ENCODE data around the gene WNT7B.

WNT7B gene

GRCh38 chr22:45928726-45929368 lies 48.1 kb downstream of the WNT7B start:
- DNase-seq (ENCODE audit: low read depth in 3 of 3) = no peak

GRCh38 chr22:45927059-45927458 lies 49.9 kb downstream of the WNT7B start:
- no peak for DNase-seq (ENCODE audit: low read depth in 3 of 3)

- DNase-seq (ENCODE audit: low read depth in 3 of 3) = no peak
Observed at GRCh38 chr22:45926433-45926832, 50.5 kb downstream of the WNT7B start.

DNA sequence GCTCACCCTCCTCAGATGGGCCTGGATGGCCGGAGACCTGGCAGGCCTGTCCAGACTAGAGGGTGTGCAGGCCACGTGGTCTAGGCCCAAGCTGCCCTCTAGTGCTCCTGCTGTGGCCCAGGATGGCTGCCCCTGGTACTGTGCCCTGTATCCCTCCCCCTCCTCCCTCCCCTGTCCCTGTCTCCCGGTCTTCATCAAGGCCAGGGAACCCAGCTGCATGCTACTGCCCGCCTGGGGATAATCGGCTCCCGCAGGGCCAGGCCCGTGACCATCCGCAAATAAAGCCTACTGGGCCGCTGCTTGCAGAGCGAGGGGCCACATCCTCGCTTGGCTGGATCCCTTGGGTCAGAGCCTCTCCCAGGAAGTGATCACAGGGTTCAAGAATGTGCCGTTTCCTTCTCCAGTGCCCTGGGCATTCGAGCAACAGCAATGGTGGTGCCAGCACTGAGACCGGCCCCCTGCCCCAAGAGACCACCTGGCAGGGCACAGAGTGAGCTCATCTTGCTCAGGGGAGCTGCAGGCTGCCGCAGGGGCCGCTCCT lies 51.1 kb downstream of the WNT7B start:
- DNase-seq (ENCODE audit: low read depth in 3 of 3) = no peak

DNA sequence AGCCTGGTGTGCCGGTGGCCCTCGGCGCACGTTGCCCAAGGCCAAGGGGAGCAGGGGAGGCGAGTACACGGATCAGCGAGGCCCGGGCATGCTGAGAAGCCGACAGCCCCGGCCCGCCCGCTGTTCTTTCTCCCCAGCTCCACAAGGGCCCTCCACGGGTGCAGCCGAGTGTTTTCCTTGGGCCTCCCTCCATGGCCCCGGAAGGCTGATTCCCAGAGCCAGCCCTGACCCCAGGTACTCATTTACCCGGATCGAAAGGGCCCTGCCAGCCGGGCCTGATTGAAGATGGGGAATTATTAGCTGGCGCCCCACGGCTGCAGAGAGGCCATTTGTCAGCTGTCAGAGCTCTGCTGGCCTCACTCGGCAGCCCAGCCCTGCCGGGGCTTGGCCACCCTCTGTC lies 53.1 kb downstream of the WNT7B start:
- no peak for DNase-seq (ENCODE audit: low read depth in 3 of 3)

GRCh38 chr22:45923212-45923611 lies 53.8 kb downstream of the WNT7B start:
- DNase-seq (ENCODE audit: low read depth in 3 of 3) = no peak

DNA sequence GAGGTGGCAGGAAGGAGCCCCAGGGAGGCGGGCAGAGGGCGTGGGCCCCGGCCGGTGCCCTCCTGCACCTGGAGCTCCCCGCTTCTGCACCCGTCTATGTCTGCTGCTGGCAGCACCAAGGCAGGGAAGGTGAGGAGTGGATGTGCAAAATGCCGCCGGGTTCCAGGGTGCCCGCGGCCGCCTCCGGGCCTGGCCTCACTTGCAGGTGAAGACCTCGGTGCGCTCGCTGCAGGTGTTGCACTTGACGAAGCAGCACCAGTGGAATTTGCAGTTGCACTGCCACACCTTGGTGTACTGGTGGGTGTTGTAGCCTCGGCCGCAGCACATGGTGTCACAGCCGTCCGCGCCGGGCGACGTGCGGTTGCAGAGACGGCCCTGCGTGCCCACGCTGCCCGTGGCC lies 54.3 kb downstream of the WNT7B start:
- no peak for DNase-seq (ENCODE audit: low read depth in 3 of 3)

DNA sequence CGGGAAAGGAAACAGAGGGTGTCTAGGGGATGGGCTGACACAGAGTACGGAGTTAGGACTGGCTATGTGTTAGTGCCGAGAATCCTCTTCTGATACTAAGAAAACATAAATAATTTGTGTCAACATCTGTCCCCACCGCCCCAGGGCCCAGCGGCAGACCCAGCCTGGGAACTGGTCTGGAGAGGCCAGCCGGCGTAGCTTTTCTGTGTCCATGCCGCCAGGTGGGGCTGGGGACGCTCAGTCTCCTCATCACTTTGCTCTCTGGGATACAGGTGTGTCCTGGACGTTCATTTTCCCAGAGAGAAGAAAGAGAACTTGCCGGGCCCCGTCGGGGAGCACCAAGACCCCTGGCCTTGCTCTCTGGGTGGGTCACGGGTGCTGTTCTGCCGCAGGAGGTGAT lies 54.7 kb downstream of the WNT7B start:
- DNase-seq (ENCODE audit: low read depth in 3 of 3) = no peak

DNA sequence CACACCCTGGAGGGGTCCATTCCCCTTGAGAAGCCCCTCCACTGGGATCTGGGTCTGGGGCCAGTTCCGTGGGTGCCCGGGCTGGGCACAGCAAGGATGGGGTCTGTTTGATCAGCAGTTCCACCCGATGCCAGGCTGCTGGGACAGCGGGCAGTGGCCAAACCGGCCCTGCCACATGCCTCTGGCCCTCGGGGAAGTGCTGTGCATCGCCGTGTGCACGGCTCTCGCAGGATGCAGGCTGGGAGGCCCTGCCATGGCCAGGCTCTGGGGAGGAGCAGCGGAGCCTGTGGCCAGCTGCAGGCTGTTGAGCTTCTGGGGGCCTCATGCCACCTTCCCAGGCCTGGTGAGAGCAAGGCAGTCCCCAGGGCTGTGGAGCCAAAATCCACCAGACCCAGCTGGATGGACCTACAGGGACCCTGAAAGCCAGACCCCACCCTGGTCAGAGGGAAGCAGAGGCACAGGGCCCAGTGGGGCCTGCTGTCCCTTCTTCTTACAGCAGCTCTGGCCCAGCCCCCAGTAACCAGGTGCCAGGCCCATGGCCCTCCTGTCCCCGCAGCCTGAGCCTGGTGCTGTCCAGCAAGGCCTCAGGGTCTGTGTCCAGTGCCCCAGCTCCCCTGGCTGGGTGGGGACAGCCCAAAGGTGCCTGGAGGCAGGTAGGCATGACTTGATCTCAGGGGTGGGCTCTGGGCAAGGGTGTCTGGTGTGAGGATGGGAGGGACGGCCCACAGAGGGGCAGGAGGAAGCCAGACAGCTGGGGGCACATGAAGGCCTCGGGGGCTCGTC lies 57.3 kb downstream of the WNT7B start:
- DNase-seq (ENCODE audit: low read depth in 3 of 3) = no peak

GRCh38 chr22:45918459-45919370 lies 58.2 kb downstream of the WNT7B start:
- DNase-seq (ENCODE audit: low read depth in 3 of 3) = no peak

DNA sequence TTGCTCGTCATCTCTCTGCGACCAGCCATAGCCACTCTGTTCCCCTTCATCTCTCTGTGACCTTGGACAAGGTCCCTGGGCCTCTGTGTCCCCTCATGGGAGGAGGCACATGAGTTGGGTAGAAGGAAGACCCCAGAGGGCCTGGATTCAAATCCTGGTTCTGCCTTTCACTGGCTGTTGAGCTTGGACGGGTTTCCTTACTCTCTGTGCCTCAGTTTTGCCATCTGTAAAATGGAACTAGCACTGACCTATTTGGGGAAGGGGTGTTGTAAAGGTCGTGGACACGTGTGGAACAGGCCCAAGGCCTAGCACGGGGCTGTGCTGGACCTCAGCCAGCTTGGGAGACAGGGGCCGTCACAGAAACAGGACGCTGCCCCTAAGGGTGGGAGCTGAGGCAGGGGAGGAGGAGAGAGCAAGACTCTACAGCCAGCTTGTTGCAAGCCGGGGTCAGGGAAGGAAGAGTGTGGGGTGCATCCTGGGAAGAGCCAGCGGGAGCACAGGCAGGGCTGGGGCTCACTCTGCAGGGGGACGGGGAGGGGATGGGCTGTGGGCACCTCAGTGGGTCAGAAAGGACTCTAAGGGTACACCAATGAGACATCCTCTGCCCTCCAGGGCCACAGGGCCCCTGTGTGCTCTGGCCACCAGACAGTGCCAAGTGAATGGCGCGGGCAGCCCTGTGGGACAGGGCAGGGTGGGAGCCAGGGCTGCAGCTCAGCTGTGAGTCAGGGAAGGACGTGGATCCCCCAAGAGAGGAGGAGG lies 59.1 kb downstream of the WNT7B start:
- no peak for DNase-seq (ENCODE audit: low read depth in 3 of 3)

- DNase-seq (ENCODE audit: low read depth in 3 of 3) = no peak
Observed at GRCh38 chr22:45917146-45917545, 59.8 kb downstream of the WNT7B start.

DNA sequence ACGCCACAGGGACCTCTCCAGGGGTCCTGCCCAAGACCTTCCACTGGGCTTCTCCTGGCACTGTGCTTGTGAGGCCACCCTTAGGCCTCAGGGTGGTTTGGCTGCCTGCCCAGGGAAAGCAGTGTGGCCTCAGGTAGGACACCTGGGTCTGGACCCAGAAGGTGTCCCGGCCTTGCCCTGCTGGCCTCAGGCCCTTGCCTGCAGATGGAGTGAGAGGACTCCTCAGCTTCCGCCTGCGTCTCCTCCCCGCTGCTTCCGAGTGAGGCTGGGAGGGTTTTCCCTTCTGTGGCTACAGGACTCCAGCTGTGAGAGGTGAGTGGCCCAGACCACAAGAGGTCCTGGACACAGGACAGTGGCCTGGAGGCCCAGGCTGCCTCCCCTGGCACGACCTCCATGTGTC lies 60.4 kb downstream of the WNT7B start:
- no peak for DNase-seq (ENCODE audit: low read depth in 3 of 3)

GRCh38 chr22:45915841-45916240 lies 61.1 kb downstream of the WNT7B start:
- no peak for DNase-seq (ENCODE audit: low read depth in 3 of 3)

DNA sequence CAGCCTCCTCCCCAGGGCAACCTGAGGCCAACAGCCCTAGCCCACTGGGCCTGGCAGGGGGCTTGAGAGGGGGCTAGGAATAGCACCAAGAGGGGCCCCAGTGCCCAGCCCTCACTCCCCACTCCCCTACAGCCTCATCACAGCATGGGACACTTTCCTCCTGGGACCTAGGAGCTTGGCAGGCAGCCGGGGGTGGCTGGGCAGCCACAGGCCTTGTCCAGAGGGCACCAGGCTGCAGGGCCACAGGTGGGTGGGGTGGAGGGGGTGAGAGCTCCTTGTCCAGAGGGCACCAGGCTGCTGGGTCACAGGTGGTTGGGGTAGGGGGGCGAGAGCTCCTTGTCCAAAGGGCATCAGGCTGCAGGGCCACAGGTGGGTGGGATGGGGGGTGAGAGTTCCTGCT lies 61.8 kb downstream of the WNT7B start:
- DNase-seq (ENCODE audit: low read depth in 3 of 3) = no peak

DNA sequence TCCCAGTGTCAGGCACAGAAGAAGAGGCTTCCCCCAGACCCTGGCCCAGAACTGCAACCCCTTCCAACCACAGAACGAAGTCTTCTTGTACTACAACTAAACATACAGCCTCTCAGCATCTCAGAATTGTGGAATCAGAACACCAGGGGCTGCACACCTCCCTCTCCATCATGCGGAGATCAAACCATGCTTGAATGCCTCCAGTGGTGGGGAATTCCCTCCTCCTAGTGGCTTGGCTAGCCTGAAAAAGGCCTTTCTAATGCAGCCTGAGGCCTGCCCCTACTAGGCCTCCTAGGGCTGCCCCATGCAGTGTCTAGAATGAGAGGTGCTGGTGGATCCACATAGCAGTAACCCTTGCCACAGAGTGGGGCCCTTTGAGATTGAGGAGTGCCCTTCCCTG lies 62.7 kb downstream of the WNT7B start:
- no peak for DNase-seq (ENCODE audit: low read depth in 3 of 3)

GRCh38 chr22:45912910-45913309 lies 64.1 kb downstream of the WNT7B start:
- DNase-seq (ENCODE audit: low read depth in 3 of 3) = no peak

- DNase-seq (ENCODE audit: low read depth in 3 of 3) = no peak
Observed at GRCh38 chr22:45911601-45912271, 65.2 kb downstream of the WNT7B start.

DNA sequence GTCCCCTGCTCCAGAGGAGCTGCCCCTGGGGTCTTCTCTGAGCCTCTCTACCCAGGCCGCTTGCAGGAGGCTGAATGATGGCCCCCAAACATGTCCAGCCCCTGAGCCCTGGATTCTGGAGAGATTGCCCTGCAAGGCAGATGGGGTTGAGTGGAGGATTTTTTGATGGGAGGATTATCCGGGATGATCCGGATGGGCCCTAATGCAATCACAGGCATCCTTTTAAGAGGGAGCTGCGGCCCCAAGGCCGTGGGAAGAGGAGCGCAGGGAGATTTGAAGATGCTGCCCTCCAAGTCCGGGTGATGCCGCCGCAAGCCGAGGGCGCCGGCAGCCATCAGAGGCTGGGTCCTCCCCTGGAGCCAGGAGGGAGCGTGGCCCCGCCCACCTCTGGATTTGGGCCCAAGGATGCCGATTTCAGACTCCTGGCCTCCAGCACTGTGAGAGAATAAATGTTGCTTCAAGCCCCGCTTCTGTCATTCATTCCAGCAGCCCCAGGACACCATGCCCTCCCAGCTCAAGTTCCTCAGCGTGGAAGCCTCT lies 66.0 kb downstream of the WNT7B start:
- DNase-seq (ENCODE audit: low read depth in 3 of 3) = no peak

GRCh38 chr22:45908961-45909360 lies 68.0 kb downstream of the WNT7B start:
- DNase-seq (ENCODE audit: low read depth in 3 of 3) = no peak

GRCh38 chr22:45907996-45908395 lies 69.0 kb downstream of the WNT7B start:
- no peak for DNase-seq (ENCODE audit: low read depth in 3 of 3)
